GM18507 (cell line): ENCODE measurements around the gene PRDM5.
"Not testable (repeated sequence)": the region's sequence is repeated elsewhere in the genome, so short reads cannot be mapped to it uniquely, and the experiment has no call there.

Experiments used
- DNase-seq: peaks from one replicate; pipeline ENCODE4 v3.0.0; 2011; ENCODE audit warnings: low read depth; ENCODE audit not compliant: insufficient read length; ENCODE audit errors: extremely low spot score
- FAIRE-seq: peaks from 2 replicates; lab custom pipeline; 2011; peaks lifted over from hg19 to GRCh38; lab: Jason Lieb, UNC

The PRDM5 gene

GRCh38 chr4:120771907-120772306 is 150.6 kb downstream of the PRDM5 start:
- no peak for DNase-seq

GRCh38 chr4:120770897-120771296 is 151.6 kb downstream of the PRDM5 start:
- FAIRE-seq (no peak), DNase-seq (no peak)

More at GRCh38 chr4:120771907-120772306, 150.6 kb downstream of the PRDM5 start:
- no peak for FAIRE-seq

GRCh38 chr4:120769227-120769626 is 153.3 kb downstream of the PRDM5 start:
- DNase-seq (no peak), FAIRE-seq (no peak)

DNA sequence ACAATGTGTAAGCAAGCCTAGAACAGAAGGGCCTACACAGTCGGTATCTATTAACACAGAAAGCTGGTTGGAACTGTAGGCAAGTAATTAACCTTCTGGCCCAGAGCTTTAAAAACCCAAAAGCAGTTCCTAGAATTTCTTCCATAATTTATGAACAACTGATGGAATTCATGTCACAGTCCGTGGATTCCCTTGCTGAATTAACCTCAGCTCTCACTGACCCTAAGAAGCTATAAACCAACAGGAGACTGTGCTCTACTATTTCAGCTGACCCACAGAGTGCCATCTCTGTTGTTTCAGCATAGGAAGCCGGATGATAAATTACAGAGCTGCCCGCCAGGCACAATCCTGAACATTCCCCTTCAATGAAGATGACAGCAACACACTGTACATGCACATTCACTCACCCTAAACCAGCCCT is 157.3 kb downstream of the PRDM5 start:
- FAIRE-seq (no peak), DNase-seq (no peak)

- DNase-seq = no peak
- no peak for FAIRE-seq
These were observed 158.9 kb downstream of the PRDM5 start for GRCh38 chr4:120763650-120764049.

DNA sequence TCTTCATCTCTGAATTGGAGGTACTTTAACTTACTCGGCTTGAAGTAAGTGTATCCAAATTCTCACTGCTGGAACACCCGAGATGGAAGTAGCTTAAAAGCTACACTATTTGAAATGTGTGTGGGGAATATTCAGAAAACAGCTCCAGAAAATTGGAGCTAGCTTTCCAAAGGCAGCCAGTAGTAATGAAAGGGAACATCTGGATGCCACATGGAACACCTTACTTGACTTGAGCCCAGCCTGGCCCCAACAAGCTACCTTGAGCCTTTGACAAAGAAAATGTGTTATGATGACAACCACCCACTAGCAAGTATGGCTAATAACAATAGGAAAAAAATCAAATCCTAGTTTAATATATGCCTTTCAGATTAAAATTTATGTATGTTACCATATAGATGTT is 161.5 kb downstream of the PRDM5 start:
- DNase-seq (no peak), FAIRE-seq (no peak)

- FAIRE-seq (no peak), DNase-seq (no peak)
These were observed 162.5 kb downstream of the PRDM5 start for GRCh38 chr4:120760047-120760446.

DNA sequence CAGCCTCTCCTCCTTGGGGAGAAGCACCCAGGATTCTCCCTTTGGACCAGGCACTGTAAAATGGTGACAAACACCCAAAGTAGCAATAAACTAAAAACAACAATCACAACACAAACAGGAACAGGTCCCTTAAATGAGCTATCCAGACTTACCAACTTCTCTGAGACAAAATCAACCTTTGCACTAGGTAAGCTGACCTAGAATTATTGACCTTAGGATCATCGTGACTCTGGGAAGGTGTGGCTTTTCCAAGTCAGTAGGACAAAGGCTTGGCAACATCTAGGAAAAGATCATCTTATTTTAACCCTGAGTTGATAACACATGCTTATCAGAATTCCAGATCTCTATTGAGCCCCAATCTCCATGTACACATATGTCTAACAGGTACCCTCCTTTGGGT is 166.7 kb downstream of the PRDM5 start:
- FAIRE-seq = no peak

GRCh38 chr4:120754590-120754989 is 167.9 kb downstream of the PRDM5 start:
- DNase-seq (no peak), FAIRE-seq (no peak)

More for the DNA sequence above, 166.7 kb downstream of the PRDM5 start:
- DNase-seq = no peak

DNA sequence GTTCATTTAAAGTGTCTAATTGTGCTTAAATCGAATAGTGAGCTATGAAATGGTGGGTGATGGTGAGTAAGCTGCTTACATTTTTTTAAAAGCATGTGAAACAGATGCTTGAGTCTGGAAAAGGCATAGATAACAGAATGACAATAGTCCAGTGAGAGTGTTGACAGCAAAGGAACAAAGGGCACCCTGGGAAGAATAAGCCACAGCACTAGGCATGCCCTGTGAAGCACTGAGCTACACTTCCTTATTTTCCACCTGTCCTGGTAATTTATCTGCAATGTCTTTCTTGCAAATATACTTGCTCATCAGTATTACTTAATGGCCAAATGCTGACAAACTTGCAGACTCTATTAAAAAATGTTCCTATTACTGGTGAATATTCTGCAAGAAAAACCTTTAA is 168.7 kb downstream of the PRDM5 start:
- DNase-seq = no peak
- FAIRE-seq = no peak

DNA sequence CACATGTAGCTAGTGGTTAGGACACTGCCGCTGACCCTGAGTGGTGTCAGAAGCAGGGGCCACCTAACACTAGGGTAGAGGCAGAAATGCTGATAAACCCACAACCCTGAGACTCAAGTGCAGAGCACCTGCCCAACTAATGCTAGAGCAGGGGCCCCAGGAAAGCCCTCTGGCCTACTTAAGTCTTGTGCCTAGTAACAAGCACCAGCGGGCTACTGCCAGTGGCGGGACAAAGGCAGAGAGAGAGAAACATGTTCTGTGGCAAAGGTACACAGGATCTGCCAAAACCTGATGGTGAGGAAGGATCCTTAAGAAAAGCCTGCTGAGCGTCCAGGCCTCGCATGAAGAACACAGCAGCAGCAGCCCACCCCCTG is 172.4 kb downstream of the PRDM5 start:
- FAIRE-seq (no peak), DNase-seq (no peak)

DNA sequence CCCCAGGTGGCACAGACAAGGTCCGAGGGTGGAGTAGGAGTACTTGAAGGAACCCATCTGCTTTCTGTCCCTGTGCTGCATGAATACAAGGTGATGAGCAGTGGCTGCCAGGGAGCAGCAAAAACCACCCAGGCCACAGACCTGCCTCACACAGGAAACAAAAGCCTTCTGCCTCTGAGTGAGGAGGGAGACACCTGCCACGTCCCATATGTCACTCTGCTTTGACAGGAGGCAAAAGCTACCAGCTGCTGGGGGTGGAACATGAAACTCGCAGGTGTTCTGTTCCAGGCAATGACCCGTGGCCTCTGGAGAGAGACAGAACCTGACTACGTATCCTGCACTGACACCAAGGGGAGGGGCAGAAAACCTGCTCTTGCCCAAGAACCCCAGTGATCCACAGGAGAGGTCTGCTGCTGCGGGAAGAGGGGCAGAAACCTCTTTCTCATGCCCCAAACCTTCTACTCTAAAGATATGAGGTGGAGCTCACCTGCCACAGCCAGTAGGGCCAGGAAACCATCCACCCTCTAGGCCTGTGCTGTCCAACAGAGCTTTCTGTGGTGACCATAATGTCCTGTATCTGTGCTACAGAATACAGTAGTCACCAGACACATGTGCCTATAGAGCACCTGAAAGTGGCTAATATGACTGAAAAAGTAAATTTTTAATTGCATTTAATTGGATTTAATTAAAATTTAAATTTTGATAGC is 172.9 kb downstream of the PRDM5 start:
- FAIRE-seq (peak; percentile 76), DNase-seq (peak; percentile 2)

DNA sequence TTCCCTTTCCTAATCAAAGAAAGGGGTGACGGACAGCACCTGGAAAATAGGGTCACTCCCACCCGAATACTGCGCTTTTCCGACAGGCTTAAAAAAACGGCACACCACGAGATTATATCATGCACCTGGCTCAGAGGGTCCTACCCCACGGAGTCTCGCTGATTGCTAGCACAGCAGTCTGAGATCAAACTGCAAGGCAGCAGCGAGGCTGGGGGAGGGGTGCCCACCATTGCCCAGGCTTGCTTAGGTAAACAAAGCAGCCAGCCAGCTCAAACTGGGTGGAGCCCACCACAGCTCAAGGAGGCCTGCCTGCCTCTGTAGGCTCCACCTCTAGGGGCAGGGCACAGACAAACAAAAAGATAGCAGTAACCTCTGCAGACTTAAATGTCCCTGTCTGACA is 180.9 kb downstream of the PRDM5 start:
- not testable (repeated sequence) for FAIRE-seq, DNase-seq

GRCh38 chr4:120736312-120736711 is 186.2 kb downstream of the PRDM5 start:
- FAIRE-seq (no peak), DNase-seq (no peak)

DNA sequence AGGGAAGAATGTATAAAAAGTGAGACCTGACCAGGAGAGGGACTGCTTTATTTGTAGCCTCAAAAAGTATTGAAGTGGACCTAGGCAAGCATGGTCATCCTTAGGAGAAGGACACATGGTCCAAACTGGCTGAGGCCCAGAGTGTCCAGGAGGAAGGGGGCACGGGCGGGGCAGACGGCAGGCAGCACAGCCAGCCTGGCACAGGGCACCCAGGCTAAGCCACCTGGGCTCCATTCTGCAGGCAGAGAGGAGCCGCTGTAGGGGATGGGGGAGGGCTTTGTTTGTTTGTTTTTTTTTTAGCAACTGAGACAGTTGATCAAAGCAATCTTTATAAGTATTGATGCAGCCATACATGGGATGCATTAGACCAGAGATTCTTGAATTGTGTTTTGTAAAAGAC is 188.6 kb downstream of the PRDM5 start:
- no peak for FAIRE-seq
- DNase-seq = no peak

- DNase-seq (no peak), FAIRE-seq (no peak)
These were observed 189.5 kb downstream of the PRDM5 start for GRCh38 chr4:120733054-120733453.

- FAIRE-seq = no peak
- no peak for DNase-seq
These were observed 191.0 kb downstream of the PRDM5 start for GRCh38 chr4:120731561-120731960.

- FAIRE-seq = no peak
- DNase-seq = no peak
These were observed 191.7 kb downstream of the PRDM5 start for GRCh38 chr4:120730777-120731320.

- no peak for DNase-seq
- FAIRE-seq = no peak
These were observed 193.4 kb downstream of the PRDM5 start for GRCh38 chr4:120728892-120729675.

GRCh38 chr4:120725639-120726580 is 196.6 kb downstream of the PRDM5 start:
- DNase-seq (no peak), FAIRE-seq (no peak)
